Gastroesophageal sphincter (tissue), 4 donors: Measurements from ENCODE around the gene SOX5. TPM values are rescaled to one million over a fixed set of nuclear protein-coding genes. Genes with fewer than 3 reads are reported as not detected.
"Not testable (repeated sequence)": the region's sequence is repeated elsewhere in the genome, so short reads cannot be mapped to it uniquely, and the experiment has no call there.

Experiments
- ATAC-seq: fragments of 150-250 bp; one replicate; pipeline ENCODE4 v1.9.1; 2016; ENCODE audit warnings: mild to moderate bottlenecking, moderate library complexity
- H3K27ac ChIP-seq, 4 donors: fragments of 200-600 bp; sonication (generic) in 3 of 4; 1 replicate in 3 of 4; 2 replicates in 1 of 4; pipeline ENCODE4 v1.5.1; 2016 to 2019
- H3K27me3 ChIP-seq: fragments of 200-600 bp; sonication (generic); one replicate; pipeline ENCODE4 v1.5.1; 2019
- H3K36me3 ChIP-seq, 2 donors: fragments of 200-600 bp; sonication (generic); one replicate each; pipeline ENCODE4 v1.5.1; 2019; ENCODE audit warnings: control low read depth in 1 of 2
- H3K4me1 ChIP-seq, 3 donors: fragments of 200-600 bp; sonication (generic); 1 replicate in 2 of 3; 2 replicates in 1 of 3; pipeline ENCODE4 v1.5.1; 2016 to 2019; ENCODE audit warnings: control low read depth in 2 of 3
- H3K4me3 ChIP-seq, 2 donors: fragments of 200-600 bp; sonication (generic); one replicate each; pipeline ENCODE4 v1.5.1; 2019; ENCODE audit warnings: mild to moderate bottlenecking in 1 of 2, moderate library complexity in 1 of 2
- H3K9me3 ChIP-seq, 3 donors: fragments of 200-600 bp; sonication (generic); one replicate each; pipeline ENCODE4 v1.5.1; 2017 to 2019; ENCODE audit warnings: control low read depth in 2 of 3
- EP300 ChIP-seq: sonication (generic); formaldehyde crosslinking; IDR thresholded peaks from one replicate; pipeline ENCODE4 v1.6.1; 2017; ENCODE audit warnings: antibody characterized with exemption, mild to moderate bottlenecking
- POLR2A ChIP-seq, 2 donors: fragments of 450-650 bp; IDR thresholded peaks; one replicate each; pipeline ENCODE4 v1.6.1; 2017; ENCODE audit warnings: antibody characterized with exemption in 2 of 2, mild to moderate bottlenecking in 2 of 2, moderate library complexity in 1 of 2
- POLR2AphosphoS5 ChIP-seq: sonication (generic); formaldehyde crosslinking; IDR thresholded peaks from one replicate; pipeline ENCODE4 v1.6.1; 2017; ENCODE audit warnings: antibody characterized with exemption
- WGBS, 2 donors: methylation state at CpG; one replicate each; pipeline ENCODE4 v1.1.5; 2018; ENCODE audit warnings: low coverage in 1 of 2; 5-methylcytosine and 5-hydroxymethylcytosine counted together
- total RNA-seq, 4 donors: library from RNA; depleted of rRNA; stranded (reverse); fragments of >200 nt; gene quantifications; one replicate each; pipeline ENCODE4 v1.1.0, GENCODE V29; 2016
- TF ChIP-seq, protein P1 (sequence below), 4 experiments: fragments of 200-600 bp in 2 of 4; fragments of 450-650 bp in 2 of 4; sonication (generic) in 1 of 4; IDR thresholded peaks; one replicate each; pipeline ENCODE4 v1.5.1; 2017 to 2019; ENCODE audit warnings: antibody characterized with exemption in 4 of 4, mild to moderate bottlenecking in 2 of 4, moderate library complexity in 2 of 4

SOX5 gene
- total RNA-seq, 4 donors from 2014 or later = 4.9 to 69.9 (median 18.1) TPM

DNA sequence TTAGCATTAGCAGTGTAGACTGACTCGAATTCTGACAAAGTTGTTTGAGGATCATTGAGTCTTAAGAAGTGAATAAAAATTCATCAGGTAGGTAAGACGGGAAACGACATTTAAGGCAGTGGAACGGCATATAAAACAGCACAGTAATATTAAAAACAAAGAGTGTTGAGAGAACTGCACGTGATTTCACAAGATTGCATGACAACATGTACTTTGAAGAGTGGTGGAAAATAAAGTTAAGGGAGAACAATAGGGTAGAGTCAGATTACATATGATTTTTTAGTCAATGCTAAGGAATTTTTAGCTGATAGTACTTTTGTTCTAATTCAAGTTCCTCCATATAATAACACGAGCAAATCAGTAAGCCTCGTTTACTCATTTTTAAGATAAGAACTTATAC lies 115.4 kb downstream of the SOX5 start:
- Histone ChIP-seq H3K4me3 (no peak overlapping the region), H3K9me3 (no peaks in the 10 kb centered on the region), H3K4me1 (no peaks in the 10 kb centered on the region), H3K36me3 (no peaks in the 10 kb centered on the region), H3K27ac (no peak overlapping the region), H3K27me3 (no peaks in the 10 kb centered on the region)
- TF ChIP-seq POLR2A (IDR thresholded peaks at IDR 0.05) = no peak
- TF ChIP-seq POLR2AphosphoS5 = no peak
- TF ChIP-seq, protein P1, sequence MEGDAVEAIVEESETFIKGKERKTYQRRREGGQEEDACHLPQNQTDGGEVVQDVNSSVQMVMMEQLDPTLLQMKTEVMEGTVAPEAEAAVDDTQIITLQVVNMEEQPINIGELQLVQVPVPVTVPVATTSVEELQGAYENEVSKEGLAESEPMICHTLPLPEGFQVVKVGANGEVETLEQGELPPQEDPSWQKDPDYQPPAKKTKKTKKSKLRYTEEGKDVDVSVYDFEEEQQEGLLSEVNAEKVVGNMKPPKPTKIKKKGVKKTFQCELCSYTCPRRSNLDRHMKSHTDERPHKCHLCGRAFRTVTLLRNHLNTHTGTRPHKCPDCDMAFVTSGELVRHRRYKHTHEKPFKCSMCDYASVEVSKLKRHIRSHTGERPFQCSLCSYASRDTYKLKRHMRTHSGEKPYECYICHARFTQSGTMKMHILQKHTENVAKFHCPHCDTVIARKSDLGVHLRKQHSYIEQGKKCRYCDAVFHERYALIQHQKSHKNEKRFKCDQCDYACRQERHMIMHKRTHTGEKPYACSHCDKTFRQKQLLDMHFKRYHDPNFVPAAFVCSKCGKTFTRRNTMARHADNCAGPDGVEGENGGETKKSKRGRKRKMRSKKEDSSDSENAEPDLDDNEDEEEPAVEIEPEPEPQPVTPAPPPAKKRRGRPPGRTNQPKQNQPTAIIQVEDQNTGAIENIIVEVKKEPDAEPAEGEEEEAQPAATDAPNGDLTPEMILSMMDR (IDR thresholded peaks at IDR 0.05) = no peak
- no peak for TF ChIP-seq EP300
- 78% methylated on average over 6 to 7 of the region's 7 CpGs for WGBS, 2 donors
- no peak for ATAC-seq

DNA sequence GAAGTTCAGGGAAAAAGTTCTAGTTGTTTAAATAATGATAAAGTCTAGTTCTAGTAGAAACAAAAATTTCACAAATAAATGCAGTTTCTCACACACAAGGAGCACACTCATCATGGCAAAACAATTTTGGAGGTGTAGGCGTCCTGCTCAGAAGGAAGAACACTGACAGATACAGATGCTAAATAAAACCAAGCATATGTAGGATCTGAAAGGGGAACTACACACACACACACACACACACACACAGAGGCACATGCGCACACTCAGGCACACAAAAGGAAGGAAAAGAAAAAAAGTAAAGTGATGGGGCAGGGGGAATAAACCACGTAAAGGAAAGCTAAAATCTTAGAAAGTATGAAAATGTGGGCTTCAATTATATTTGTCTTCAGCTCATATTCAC lies 117.7 kb downstream of the SOX5 start:
- H3K27ac ChIP-seq = no peak overlapping the region
- WGBS, 2 donors = 71 to 83% methylated on average over 1 to 2 of the region's 3 CpGs
- TF ChIP-seq POLR2A (IDR thresholded peaks at IDR 0.05) (no peak), POLR2AphosphoS5 (no peak)

DNA sequence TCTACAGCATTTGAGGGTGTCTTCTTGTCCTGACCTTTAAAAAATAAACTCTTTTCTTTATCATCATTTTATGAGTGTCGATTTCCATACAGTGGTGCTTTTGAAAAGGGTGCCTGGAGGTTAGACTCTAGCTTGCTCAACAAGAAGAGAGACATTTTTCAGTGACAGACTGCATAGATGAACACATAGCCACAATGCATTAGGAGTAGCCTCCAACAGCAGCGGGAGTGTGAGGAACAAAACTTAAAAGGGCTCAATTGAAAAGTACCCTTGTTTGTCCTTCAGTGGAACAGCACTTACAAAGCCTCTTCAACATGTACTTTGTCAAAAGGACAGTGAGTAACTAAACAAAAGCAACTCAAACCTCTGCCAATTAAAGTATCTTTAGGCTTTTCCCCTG lies 119.3 kb downstream of the SOX5 start:
- Histone ChIP-seq H3K4me3 (no peak overlapping the region), H3K4me1 (no peaks in the 10 kb centered on the region), H3K27me3 (no peaks in the 10 kb centered on the region), H3K27ac (no peak overlapping the region), H3K36me3 (no peaks in the 10 kb centered on the region), H3K9me3 (no peaks in the 10 kb centered on the region)
- ATAC-seq = no peak
- TF ChIP-seq, protein P1 (IDR thresholded peaks at IDR 0.05) = no peak
- TF ChIP-seq POLR2AphosphoS5 = no peak
- no peak for TF ChIP-seq EP300
- TF ChIP-seq POLR2A (IDR thresholded peaks at IDR 0.05) = no peak
- WGBS, 2 donors = 60 to 94% methylated on average over 2 of the region's 2 CpGs

More for the DNA sequence above, 117.7 kb downstream of the SOX5 start:
- no peak overlapping the region for H3K4me3 ChIP-seq
- ATAC-seq = no peak
- H3K36me3 ChIP-seq = no peaks in the 10 kb centered on the region
- H3K9me3 ChIP-seq = no peaks in the 10 kb centered on the region
- H3K4me1 ChIP-seq = no peaks in the 10 kb centered on the region
- H3K27me3 ChIP-seq = no peaks in the 10 kb centered on the region

DNA sequence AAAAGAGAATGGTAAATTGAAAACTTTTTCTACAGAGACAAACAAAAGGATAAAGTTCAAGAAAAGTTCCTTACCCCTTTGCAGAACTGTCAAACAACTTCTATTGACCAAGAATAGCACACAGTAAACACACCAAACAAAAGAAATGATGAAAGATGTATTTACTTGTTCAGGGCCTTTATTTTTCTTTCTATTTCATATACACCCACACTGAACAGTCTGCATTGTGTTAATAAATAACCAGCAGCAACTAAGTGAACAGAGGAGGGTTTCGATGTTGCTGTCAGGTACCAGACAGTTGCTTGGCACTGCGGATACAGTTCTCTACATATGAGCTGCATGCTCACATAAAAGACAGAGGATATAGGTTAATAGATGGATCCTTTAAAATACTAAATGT lies 122.1 kb downstream of the SOX5 start:
- 96 to 100% methylated on average over 2 of the region's 2 CpGs for WGBS, 2 donors
- H3K9me3 ChIP-seq = no peaks in the 10 kb centered on the region
- ATAC-seq = no peak
- H3K4me1 ChIP-seq = no peaks in the 10 kb centered on the region
- H3K4me3 ChIP-seq = no peak overlapping the region
- H3K27me3 ChIP-seq = no peaks in the 10 kb centered on the region
- H3K27ac ChIP-seq = no peak overlapping the region
- TF ChIP-seq EP300 (no peak), POLR2A (IDR thresholded peaks at IDR 0.05) (no peak), POLR2AphosphoS5 (no peak)
- TF ChIP-seq, protein P1 (IDR thresholded peaks at IDR 0.05) = no peak
- no peaks in the 10 kb centered on the region for H3K36me3 ChIP-seq

DNA sequence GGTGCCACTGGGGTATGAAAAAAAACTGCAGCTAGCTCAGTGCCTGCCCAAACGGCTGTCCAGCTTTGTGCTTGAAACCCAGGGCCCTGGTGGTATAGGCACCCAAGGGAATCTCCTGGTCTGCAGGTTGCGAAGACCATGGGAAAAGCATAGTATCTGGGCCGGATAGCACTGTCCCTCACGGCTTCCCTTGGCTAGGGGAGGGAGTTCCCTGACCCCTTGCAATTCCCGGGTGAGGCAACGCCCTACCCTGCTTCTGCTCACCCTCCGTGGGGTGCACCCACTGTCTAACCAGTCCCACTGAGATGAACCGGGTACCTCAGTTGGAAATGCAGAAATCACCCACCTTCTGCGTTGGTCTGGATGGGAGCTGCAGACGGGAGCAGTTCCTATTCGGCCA lies 124.3 kb downstream of the SOX5 start:
- ATAC-seq, H3K27me3 ChIP-seq, H3K9me3 ChIP-seq, H3K4me3 ChIP-seq, H3K36me3 ChIP-seq, H3K27ac ChIP-seq, H3K4me1 ChIP-seq: not testable (repeated sequence)
- WGBS, 2 donors = 83 to 89% methylated on average over 1 to 5 of the region's 11 CpGs

DNA sequence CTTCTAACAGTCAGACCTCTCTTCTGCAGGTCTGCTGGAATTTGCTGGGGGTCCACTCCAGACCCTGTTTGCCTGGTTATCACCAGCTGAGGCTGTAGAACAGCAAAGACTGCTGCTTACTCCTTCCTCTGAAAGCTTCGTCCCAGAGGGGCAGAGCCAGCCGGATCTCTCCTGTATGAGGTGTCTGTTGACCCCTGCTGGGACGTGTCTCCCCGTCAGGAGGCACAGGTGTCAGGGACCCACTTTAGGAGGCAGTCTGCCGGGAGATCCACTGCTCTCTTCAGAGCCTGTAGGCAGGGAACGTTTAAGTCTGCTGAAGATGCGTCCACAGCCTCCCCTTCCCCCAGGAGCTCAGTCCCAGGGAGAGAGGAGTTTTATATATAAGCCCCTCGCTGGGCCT lies 125.1 kb downstream of the SOX5 start:
- 81 to 100% methylated on average over 1 to 3 of the region's 8 CpGs for WGBS, 2 donors

DNA sequence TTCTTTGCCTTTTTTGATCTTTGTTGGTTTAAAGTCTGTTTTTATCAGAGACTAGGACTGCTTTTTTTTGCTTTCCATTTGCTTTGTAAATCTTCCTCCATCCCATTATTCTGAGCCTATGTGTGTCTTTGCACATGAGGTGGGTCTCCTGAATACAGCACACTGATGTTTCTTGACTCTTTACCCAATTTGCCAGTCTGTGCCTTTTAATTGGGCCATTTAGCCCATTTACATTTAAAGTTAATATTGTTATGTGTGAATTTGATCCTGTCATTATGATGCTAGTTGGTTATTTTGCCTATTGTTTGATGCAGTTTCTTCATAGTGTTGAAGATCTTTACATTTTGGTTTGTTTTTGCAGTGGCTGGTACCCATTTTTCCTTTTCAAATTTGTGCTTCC lies 126.6 kb downstream of the SOX5 start:
- not testable (repeated sequence) for H3K9me3 ChIP-seq, H3K4me3 ChIP-seq, H3K36me3 ChIP-seq, H3K27ac ChIP-seq, H3K4me1 ChIP-seq, ATAC-seq, H3K27me3 ChIP-seq

More for the DNA sequence above, 125.1 kb downstream of the SOX5 start:
- Histone ChIP-seq H3K4me1 (no peaks in the 10 kb centered on the region), H3K4me3 (no peak overlapping the region), H3K27ac (no peak overlapping the region), H3K9me3 (no peaks in the 10 kb centered on the region), H3K36me3 (no peaks in the 10 kb centered on the region), H3K27me3 (no peaks in the 10 kb centered on the region)
- ATAC-seq = no peak
- TF ChIP-seq, protein P1 (IDR thresholded peaks at IDR 0.05) = no peak
- TF ChIP-seq POLR2A (IDR thresholded peaks at IDR 0.05) (no peak), EP300 (no peak), POLR2AphosphoS5 (no peak)
